Hematopoietic multipotent progenitor cell treated with erythropoietin and hydrocortisone succinate and interleukin-3 and kit ligand, for 6 days (in vitro differentiated cells): Measurements from ENCODE around the gene SERPINA12.
A peak's percentile ranks its signal among the peaks of the same experiment; 100 is the strongest.

Experiments used
- DNase-seq: peaks from one replicate; pipeline ENCODE4 v3.0.0-alpha.2; 2015

Gene SERPINA12, protein sequence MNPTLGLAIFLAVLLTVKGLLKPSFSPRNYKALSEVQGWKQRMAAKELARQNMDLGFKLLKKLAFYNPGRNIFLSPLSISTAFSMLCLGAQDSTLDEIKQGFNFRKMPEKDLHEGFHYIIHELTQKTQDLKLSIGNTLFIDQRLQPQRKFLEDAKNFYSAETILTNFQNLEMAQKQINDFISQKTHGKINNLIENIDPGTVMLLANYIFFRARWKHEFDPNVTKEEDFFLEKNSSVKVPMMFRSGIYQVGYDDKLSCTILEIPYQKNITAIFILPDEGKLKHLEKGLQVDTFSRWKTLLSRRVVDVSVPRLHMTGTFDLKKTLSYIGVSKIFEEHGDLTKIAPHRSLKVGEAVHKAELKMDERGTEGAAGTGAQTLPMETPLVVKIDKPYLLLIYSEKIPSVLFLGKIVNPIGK

DNA sequence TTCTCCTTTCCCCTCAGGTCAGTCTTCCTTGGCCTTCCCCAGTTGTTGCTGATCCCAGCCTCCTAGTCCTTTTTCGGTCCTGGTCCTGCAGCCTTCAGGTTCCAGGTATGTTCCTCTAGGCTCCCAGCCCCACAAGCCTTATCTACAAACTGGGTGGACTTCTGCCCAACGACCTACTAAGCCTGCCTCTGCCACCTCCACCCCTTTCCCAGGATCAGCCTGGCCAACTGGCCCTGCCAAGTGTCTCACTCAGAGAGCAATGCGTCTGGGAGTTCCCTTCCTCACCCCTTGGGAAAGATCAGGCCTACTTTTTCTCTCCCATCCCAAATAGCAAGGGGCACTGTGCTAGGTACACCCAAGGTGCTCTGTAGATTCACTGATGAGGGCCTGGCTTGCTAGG lies at the start of gene SERPINA12:
Gene SERPINA12 (minus strand): TSS at position 114 of the 400 bp plus-strand sequence. CDS start 11,072 bp downstream, outside the sequence.
- DNase-seq: no peak

DNA sequence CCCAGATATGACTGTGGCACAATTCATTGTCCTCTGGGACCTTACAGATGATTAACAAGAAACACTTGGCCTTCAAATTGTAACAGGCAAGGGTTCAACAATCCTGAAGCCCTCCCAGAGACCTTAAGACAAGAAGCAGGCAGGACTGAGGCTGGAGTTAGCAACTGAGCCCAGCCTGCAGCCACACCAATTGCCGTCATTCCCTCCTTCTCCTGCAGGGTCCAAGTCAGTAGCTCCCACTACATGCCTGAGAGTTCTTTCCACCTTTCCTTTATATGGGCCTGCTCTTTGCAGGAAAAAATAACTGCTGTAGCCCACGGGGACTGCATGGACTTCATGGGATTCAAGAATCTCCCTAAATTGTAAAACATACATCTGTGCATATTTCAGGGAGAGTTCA lies 49.6 kb upstream of the SERPINA12 start:
- DNase-seq: no peak

DNA sequence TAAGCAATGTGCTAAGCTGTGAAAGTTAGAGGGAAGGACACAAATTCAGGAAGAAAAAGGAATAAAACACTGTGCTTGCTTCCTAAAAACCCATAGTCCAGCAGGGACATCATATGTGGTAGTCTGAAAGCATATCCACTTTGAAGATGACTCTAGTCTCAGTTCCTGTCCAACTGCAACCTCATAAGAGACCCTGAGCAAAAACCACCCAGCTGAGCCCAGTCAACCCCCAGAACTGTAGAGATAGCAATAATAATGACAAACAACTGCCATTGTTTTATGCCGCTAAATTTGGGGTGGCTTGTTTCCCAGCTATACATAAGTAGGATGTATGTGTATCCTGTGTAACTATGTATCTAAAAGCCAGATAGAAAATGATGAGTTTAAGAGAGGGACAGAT lies 48.1 kb upstream of the SERPINA12 start:
- no peak for DNase-seq

DNA sequence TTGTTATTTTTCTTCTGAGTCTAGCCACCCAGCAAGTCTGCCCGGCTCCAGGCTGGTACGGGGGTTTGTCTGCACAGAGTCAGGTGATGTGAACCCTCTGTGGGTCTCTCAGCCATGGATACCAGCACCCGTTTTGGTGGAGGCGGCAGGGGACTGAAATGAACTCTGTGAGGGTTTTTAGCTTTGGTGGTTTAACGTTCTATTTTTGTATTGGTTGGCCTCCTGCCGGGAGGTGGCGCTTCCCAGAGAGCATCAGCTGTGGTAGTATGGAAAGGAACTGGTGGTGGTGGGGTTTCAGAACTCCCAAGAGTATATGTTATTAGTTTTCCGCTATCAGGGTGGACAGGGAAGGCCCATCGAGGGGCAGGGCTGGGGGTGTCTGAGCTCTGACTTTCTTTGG lies 46.7 kb upstream of the SERPINA12 start:
- no peak for DNase-seq

DNA sequence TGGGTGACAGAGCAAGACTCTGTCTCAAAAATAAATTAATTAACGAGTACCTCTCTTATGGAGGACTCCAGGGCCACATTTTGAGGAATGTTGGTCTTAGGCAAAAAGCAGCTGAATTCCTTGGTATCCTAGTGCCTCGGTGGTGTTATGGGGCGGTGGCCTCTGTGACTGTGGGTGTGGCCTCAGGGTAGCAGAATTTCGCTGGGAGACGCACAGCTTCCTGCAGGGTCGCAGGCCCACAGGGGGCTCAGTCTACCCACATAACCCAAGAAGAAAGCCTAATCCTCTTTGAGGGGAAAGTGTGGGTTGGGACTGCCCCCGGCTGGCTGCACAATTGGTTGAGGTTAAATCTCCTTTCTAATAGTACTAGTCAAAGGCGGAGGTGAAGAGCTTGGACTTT lies 40.8 kb upstream of the SERPINA12 start:
- no peak for DNase-seq

DNA sequence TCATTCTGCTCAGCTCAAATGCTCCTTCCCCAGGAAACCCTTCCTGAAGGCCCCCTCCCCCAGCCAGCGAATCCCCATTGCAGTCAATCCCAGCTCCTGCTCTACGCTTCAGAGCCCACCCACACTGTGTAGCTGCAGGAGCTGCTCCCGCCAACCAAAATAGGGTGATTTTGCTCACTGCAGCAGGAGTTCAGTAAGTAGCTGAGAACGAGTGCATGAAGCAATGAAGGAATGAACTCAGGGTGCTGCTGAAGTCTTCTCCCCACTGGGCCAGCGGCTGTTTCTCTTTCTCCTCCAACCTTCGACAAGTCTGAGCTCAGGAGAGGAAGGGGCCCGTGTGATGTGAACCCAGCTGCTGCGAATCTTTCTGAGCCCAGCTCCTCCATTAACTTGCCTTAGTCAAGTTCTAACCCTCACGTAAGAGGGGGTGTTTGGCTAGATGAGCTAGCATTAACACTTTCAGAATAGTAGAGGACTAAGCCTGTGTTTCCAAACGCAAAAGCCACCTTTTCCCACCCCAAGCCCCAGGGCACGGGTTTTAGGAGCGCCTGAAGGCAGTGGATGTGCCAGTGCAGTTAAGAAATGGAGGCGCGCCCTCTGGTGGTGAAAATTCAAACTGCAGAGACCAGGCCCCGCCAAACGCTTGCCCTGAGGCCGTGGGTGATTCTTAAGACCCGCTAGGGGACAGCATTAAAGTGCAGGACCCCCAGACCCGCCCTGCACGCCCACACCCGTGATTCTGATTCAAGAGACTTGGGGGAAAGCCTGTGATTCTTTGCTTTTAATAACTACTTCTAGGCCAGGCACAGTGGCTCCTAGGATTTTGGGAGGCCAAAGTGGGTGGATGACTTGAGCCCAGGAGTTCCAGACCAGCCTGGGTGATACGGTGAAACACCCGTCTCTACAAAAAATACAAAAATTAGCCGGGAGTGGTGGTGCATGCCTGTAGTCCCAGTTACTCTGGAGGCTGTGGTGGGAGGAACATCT lies 40.0 kb upstream of the SERPINA12 start:
- peak; percentile 66 for DNase-seq

DNA sequence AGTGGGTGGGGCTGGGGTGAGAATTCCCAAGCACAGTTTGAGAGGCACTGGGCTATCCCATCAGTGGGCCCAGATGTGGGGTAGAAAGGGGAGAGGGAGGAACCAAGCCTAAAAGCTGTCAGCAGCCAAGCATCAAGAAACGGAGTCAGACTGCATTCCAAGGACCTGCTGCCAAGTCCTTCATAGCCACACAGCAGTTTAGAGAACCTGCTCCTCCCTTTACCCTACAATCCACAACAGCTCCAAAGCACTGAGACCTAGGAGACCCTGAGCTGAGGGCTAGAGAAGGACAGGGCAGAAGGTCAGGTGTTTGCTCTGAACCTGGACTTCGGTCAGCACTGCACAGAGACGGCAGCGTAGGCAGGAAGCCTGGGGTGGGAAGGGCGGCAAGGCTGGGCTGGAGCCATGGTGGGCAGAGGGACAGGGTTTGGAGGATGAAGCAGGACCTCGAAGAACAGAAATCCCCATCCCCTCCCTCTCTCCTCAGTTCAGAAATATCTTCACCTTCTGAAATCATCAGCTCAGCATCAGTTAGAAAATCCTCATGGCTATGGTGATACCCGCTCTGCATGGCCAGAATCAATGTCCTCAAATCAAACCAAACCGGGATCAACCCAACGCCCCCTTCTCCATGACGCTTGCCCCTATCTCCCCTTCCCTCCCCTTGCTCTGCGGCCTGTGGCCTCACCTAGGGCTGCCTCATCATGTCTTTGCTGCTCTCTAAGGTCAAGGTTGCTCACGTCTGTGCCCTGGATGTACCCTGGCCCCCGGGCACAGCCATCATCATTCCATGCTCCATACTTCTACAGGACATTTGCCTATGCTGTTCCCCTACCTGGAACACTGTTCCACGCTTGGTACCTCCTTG lies 39.1 kb upstream of the SERPINA12 start:
- DNase-seq: no peak

DNA sequence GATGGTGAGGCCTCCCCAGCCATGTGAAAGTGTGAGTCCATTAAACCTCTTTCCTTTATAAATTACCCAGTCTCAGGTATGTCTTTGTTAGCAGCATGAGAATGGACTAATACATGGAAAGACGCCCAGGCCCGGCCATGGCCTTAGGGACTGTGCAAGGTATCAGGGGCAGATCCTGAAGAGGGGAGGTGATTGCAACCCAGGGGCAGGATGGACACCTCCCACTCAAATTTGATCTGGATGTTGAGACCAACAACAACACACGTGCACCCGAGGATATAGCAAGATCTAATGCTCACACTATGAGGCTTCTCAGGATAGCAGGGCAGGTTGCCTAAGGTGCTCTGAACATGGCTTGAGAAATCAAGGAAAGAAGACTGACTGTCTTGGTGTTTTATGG lies 38.5 kb upstream of the SERPINA12 start:
- no peak for DNase-seq

DNA sequence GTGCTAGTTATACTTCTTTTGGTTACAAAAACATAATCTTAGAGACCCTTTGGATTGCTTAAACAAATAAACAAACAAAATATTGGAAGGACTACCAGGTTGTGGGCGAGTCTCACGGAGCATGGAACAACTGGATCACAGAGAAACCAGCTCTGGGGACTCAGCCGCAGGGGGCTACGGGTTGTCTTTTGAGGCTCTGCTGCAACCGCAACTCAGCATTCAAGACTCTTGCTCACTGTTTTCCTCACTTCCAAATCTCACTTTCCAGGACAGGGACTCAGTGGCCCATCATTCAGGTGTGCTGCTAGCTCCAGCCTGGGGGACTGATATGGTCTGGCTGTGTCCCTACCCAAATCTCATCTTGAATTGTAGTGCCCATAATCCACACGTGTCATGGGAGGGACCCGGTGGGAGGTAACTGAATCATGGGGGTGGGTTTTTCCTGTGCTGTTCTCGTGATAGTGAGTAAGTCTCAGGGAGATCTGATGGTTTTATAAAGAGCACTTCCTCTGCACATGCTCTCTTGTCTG lies 37.9 kb upstream of the SERPINA12 start:
- no peak for DNase-seq

DNA sequence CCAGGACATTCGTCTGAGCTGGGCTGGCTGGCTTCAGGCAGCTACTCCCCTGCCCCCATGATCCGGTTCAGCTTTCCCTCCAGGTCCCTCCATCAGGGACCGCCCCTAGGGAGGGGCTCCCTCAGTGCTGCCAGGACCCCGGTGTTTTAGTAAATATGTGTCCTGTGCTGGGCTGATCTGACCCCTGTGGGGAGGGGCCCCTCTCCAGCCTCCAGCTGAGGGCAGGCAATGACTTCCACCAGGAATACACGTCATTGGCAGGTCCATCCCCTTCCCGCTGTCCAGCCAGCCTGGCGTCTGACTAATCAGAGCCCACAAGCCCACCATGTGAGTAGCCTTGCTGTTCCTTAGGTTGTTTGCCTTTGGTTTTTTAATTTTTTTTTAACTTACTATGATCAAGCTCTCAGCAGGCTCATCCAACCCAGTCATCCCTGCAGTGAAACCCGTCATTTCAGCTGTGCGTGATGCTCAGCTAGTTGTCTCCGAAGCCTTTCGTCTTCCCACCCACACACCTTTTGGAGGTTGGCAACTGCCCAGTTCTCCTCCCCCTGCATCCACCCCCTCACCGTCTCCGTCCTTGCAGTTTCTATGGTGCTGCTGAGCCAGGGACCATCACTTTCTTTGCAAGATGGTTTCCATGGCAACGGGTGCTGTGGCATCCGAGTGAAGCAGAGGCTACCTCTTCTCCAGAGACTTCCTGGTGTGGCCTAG lies 36.0 kb upstream of the SERPINA12 start:
- no peak for DNase-seq

DNA sequence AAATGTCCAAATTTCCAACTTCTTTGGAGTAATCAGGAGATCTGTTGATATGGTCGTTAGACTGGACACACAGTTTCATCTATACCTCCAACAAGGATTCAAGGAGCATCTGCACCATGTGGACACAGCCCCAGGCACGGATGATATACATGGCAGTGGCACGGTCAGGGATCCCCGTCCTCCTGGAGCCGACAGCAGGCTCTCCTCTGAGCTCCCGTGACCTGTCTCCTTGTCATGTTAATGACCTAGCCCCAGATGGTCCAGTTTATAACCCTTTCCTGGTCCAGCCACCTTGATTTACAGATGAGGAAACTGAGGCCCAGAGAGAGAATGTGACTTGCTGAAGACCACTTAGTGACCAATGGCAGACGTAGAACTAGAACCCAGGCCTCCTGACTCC lies 35.5 kb upstream of the SERPINA12 start:
- DNase-seq: no peak

DNA sequence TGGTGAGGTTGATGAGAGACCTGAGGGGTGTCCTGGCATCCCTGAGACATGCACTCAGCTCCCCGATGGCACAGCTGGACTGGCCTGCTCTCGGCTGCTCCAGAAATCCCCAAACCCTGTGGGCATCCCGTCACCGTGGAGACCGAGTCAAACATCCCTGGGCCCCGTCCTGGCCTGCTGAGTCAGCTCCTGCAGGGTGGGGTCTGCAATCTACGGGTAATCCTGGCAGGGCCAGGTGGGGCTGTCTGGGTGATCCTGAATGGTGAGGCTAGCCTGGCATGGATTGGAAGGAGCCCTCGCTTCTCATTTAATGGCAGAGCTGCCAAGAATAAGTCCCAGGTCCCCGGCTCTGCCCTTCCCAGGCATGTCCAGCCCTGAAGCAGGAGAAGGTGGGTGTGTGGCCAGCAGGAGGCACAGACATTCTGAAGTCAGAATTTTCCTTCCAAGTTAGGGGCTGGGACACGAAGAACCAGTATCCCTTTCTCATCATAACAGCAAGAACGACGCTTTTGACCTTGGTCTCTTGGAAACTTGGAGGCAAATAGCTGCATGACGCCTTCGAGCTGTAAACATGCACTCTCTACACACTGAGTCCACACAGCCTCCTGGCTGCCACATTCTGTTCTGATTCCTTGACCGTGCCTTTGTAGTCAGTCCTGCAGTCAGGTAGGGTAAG lies 34.3 kb upstream of the SERPINA12 start:
- no peak for DNase-seq

DNA sequence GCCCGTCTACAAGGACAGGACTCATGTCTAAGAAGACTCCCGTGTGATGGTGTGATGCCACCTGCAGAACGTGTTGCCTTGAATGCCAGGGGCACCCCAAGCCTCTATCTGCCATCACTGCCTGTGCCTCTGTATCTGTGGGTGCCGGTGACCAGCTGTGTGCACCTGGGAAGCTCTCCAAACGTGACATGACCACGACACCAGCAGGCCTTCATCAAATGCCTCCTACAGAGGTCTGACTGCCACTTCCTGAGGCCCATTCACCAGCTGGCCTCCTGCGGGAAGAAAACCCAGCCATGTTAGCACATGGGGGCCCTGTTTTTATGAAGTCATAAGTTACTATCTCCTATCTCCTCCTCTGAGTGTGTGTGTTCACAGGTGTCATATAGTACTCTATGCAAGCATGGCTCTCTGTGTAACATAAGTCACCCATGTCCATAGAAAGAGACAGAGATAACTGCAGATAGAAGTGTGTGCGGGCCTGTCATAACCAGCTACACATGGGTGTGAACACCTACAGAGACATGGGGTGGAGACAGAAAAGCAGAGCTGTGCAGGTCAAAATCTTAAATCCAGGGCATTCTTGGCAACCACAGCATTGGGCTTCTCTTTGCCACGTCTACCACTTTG lies 33.7 kb upstream of the SERPINA12 start:
- DNase-seq: no peak

DNA sequence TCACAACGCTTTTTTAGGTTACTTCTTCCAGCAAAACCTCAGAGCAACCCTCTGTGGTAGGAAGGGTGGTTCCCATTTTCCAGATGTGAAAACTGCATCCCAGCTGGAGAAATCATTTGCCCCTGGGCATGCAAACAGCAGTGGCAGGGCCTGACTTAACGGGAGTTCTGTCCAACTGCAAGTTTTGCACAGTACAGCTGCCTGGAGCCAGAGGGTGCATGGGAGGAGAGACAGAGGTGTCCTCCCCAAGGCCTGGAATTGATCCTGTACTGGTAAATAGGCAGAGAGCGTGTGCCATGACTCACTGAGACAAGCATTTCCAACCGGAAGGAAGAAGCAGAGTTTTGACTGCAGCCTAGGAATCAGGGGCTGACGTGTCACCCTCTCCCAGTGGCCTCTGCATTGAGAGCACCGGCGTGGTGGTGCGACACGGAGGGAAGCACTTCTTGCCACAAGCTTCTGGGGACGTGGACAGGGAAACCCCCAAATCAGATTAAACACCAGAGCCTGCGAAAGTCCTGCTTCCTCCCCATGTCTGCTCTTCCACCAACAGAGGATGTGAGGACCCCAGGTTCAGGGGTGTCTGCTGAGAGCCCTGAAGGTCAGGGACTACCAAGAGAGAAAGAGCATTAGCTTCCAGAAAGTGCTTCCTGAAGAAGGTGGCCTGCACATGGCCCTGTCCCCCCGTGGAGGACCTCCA lies 33.0 kb upstream of the SERPINA12 start:
- no peak for DNase-seq

DNA sequence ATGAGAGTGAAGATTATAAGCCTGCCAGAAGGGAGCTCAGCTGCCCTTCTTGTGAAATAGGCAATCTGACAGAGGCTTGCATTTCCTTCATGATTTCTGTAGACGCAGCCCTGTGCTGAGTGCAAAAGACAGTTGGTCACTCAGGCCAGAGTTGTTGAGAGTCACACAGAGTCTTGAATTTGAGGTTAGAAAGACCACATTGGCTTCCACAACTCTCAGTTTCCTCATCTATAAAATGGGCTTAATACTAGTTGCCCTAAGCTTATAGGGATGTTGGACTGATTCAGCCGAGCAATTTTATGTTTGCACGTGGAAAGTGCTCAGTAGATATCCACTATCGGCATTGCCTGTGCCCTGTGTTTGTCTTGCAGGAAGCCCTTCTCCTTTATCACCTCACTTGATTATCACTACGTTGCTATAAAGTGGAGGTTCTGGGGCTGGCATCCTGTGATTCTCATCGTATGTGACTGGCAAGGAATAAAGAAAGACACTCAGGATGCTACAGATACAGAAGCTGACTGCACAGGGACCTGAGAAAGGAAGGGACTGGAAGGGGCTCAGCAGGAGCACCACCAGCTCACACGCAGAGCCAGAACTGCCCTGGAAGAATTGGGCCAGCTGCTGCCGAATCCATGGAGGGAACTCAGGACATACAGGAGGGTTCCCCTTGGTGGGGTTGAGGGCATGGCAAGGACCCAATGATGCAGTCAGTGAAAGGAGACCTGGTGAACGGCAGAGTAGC lies 32.1 kb upstream of the SERPINA12 start:
- no peak for DNase-seq

DNA sequence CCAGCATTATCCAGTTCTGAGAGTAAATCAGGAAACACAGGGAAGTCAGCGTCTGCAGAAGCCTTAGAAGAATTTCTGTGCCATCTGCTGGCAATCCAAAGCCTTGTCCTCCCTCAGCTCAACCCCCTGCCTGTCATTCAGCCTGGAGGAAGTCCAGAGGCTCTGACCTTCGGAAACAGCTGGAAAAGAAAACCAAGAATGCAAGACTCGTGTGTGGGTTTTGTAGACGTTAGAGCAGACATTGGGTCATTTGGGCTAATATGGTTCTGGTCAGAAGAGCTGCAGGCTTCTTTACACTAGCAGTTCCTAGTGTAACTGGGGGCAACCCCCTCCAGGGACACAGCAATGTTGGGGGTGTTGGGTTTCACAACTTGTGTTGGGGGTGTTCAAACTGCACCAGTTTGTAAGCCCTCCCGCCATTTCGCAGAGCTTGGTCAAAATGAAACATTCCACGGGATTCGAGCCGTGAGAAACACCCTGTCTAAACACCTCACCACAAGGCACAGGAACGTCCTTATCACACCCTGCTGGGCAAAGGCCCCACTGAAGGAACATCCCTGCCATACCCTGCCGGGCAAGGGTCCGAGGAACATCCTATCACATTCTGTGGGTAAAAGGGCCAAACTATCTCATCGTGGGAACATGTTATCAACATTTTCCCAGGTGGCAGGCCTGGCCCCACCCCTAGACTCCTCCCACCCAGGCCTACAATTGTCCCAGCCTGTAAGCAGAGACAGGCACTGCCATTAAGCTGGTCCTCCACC lies 30.9 kb upstream of the SERPINA12 start:
- DNase-seq: peak; percentile 35

DNA sequence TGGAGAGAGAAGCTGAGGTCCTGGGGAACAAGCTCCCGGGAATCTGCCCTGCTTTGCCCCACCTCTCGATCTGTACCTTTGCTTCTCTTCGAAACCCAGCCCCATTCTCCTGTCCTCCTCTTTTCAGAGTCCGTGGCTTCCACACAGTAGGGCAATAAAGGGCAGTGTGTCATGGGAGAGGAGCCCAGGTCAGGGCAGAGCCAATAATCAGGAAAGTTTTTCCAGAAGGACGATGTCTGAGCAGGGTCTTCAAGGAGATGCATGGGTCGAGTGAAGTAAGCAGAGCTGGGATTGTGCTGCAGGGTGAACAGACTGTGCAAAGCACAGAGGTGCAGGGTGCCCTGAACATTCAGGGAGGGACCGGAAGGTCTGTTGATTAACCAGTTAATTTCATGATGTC lies 29.9 kb upstream of the SERPINA12 start:
- no peak for DNase-seq

DNA sequence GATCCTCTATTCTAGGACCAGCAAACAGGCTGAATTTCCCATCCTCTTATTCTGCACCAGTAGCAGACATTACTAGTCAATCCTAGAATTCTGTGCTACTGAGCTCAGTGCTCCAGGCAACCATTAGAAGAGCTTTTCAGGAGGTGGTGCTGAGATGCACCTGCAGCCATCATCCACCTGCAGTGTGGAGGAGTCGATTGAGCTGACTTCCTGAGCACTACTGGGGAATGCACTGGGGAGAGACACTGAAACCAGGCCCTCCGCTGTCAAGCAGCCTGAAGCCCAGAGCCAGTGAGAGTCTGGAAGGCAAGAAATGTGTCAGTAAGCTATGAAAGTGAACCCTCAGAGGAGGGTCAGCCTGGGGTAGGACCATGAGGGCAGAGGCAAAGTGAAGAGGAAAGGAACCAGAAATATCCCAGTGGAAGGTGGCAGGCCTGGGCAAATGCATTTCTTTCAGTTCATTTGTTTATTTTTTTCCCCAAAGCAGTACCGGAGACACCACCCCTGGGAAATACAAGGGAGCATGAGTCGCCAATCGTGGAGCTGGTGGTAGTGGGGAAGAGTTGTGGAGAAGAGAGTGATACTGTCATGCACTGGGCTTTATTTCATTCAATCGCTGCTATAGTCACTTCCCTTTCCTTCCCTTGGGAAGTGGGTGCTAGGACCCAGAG lies 28.9 kb upstream of the SERPINA12 start:
- no peak for DNase-seq
